HG03103 (cell line): ENCODE results near the gene SYNJ2BP.
"Not testable (repeated sequence)": the region's sequence is repeated elsewhere in the genome, so short reads cannot be mapped to it uniquely, and the experiment has no call there.

Experiments
- ATAC-seq: cut with Tn5 transposase; IDR thresholded peaks from one replicate; pipeline ENCODE4 v1.9.1; 2021; ENCODE audit warnings: low read depth; ENCODE audit not compliant: unreplicated experiment

Gene SYNJ2BP

GRCh38 chr14:70416725-70417349 lies at the start of gene SYNJ2BP:
Gene SYNJ2BP, minus strand, starts transcription at chr14:70417090. Its CDS starts 127 bp downstream, at chr14:70416963.
- no peak for ATAC-seq

GRCh38 chr14:70454731-70455130 lies 37.8 kb upstream of the SYNJ2BP start:
- ATAC-seq, result no peak

- no peak for ATAC-seq
Measured at GRCh38 chr14:70451874-70452273, 35.0 kb upstream of the SYNJ2BP start, which contains the start of gene ADAM21. Gene ADAM21, plus strand, starts transcription at chr14:70452174. Its CDS starts 5,326 bp downstream, at chr14:70457500.

GRCh38 chr14:70448633-70449340 lies 31.9 kb upstream of the SYNJ2BP start:
- ATAC-seq, result no peak

- no peak for ATAC-seq
Measured at GRCh38 chr14:70442750-70443149, 25.9 kb upstream of the SYNJ2BP start.

- no peak for ATAC-seq
Measured at GRCh38 chr14:70441641-70442040, 24.8 kb upstream of the SYNJ2BP start.

- no peak for ATAC-seq
Measured at GRCh38 chr14:70436867-70437266, 20.0 kb upstream of the SYNJ2BP start.

- not testable (repeated sequence) for ATAC-seq
Measured at GRCh38 chr14:70426555-70426954, 9.7 kb upstream of the SYNJ2BP start.

- no peak for ATAC-seq
Measured at GRCh38 chr14:70425354-70425753, 8.5 kb upstream of the SYNJ2BP start.

- no peak for ATAC-seq
Measured at GRCh38 chr14:70422538-70422937, 5.6 kb upstream of the SYNJ2BP start.

GRCh38 chr14:70419270-70419931 lies 2.5 kb upstream of the SYNJ2BP start:
- not testable (repeated sequence) for ATAC-seq

- ATAC-seq, result no peak
Measured at GRCh38 chr14:70416338-70416724, 559 bp downstream of the SYNJ2BP start.

GRCh38 chr14:70415788-70416187 lies 1.1 kb downstream of the SYNJ2BP start:
- no peak for ATAC-seq

- no peak for ATAC-seq
Measured at GRCh38 chr14:70407621-70408020, 9.3 kb downstream of the SYNJ2BP start.

- not testable (repeated sequence) for ATAC-seq
Measured at GRCh38 chr14:70406216-70406615, 10.7 kb downstream of the SYNJ2BP start.

GRCh38 chr14:70403335-70403734 lies 13.6 kb downstream of the SYNJ2BP start:
- not testable (repeated sequence) for ATAC-seq

- ATAC-seq, result no peak
Measured at GRCh38 chr14:70401643-70402042, 15.2 kb downstream of the SYNJ2BP start.

- no peak for ATAC-seq
Measured at GRCh38 chr14:70398706-70399431, 18.0 kb downstream of the SYNJ2BP start.

GRCh38 chr14:70398280-70398679 lies 18.6 kb downstream of the SYNJ2BP start:
- no peak for ATAC-seq

- ATAC-seq, result no peak
Measured at GRCh38 chr14:70397746-70398145, 19.1 kb downstream of the SYNJ2BP start.
